SKM-1 (cell line): ENCODE measurements around the gene WDR77.

Experiments
- DNase-seq: peaks from one replicate; lab custom pipeline; 2025; ENCODE audit not compliant: unreplicated experiment; lab: John Stamatoyannopoulos, UW

Gene WDR77

GRCh38 chr1:111470596-111470995 lies 21.5 kb upstream of the WDR77 start:
- DNase-seq = no peak

GRCh38 chr1:111469539-111469938 lies 20.5 kb upstream of the WDR77 start:
- DNase-seq = no peak

- DNase-seq = no peak
These were observed 19.7 kb upstream of the WDR77 start for GRCh38 chr1:111468717-111469100.

GRCh38 chr1:111467865-111468716 lies 19.0 kb upstream of the WDR77 start:
- DNase-seq = no peak

- DNase-seq = no peak
These were observed 17.4 kb upstream of the WDR77 start for GRCh38 chr1:111466480-111466879.

- no peak for DNase-seq
These were observed 16.7 kb upstream of the WDR77 start for GRCh38 chr1:111465754-111466153.

- DNase-seq = no peak
These were observed 14.1 kb upstream of the WDR77 start for GRCh38 chr1:111463029-111463683.

GRCh38 chr1:111462370-111463028 lies 13.4 kb upstream of the WDR77 start:
- DNase-seq = no peak

GRCh38 chr1:111461765-111462164 lies 12.7 kb upstream of the WDR77 start:
- no peak for DNase-seq

- no peak for DNase-seq
These were observed 6.6 kb upstream of the WDR77 start for GRCh38 chr1:111455642-111456031.

GRCh38 chr1:111454859-111455641 lies 6.0 kb upstream of the WDR77 start:
- DNase-seq = no peak

GRCh38 chr1:111453706-111454105 lies 4.7 kb upstream of the WDR77 start:
- DNase-seq = no peak

- no peak for DNase-seq
These were observed 3.5 kb upstream of the WDR77 start for GRCh38 chr1:111452581-111452980.

GRCh38 chr1:111450185-111450584 lies 1.1 kb upstream of the WDR77 start:
- no peak for DNase-seq

GRCh38 chr1:111449703-111450017 lies 604 bp upstream of the WDR77 start:
- no peak for DNase-seq

- no peak for DNase-seq
These were observed 556 bp downstream of the WDR77 start for GRCh38 chr1:111448482-111448917.

GRCh38 chr1:111446967-111447892 lies 1.8 kb downstream of the WDR77 start:
- no peak for DNase-seq

GRCh38 chr1:111446546-111446945 lies 2.5 kb downstream of the WDR77 start:
- DNase-seq = no peak

- DNase-seq = no peak
These were observed 5.0 kb downstream of the WDR77 start for GRCh38 chr1:111444031-111444430.

GRCh38 chr1:111442457-111442856 lies 6.6 kb downstream of the WDR77 start:
- DNase-seq = no peak
